Measurements from ENCODE around the gene PRSS56.

Gene PRSS56

DNA sequence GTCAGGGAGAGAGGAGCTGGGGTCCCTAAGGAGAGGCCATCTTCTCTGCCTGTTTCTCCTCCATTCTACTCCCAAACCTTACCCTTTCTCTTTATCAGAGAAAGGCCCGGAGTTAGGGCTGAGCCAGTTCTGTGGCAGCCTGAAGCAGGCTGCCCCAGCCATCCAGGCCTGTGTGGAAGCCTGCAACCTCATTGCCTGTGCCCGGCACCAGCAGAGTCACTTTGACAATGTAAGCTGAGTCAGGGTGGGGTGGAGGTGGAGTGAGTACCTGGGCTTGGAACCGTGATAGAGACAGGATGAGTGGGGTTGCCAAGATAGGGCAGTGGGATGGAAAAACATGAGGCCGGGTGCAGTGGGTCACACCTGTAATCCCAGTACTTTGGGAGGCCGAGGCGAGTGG lies 24.5 kb downstream of the PRSS56 start:
- Histone ChIP-seq H3K4ac (ENCODE audit: low read depth in 1 of 2, low read length in 2 of 2) (no peak overlapping the region), H3K79me1 (replicated peaks; ENCODE audit: low read length, poor library complexity, severe bottlenecking) (peaks cover 32% of the 10 kb centered on the region), H3K27me3 (ENCODE audit: control insufficient read depth in 1 of 2, insufficient read depth in 1 of 2, low read length in 2 of 2) (peaks cover 2 to 11% of the 10 kb centered on the region in 2 experiments), H3K27ac (ENCODE audit: low read length, poor library complexity, severe bottlenecking) (no peak overlapping the region), H3K4me2 (ENCODE audit: low read length, poor library complexity, severe bottlenecking) (no peak overlapping the region), H3K9me3 (ENCODE audit: control insufficient read depth, low read length) (peaks cover 3% of the 10 kb centered on the region), H2BK5ac (ENCODE audit: low read depth, low read length, poor library complexity, severe bottlenecking) (no peak overlapping the region), H3K18ac (ENCODE audit: low read depth in 1 of 2, low read length in 2 of 2) (no peak overlapping the region), H3K4me1 (ENCODE audit: control insufficient read depth, insufficient read depth, low read depth, low read length) (peaks cover 3% of the 10 kb centered on the region), H2AK5ac (ENCODE audit: low read length, severe bottlenecking) (no peak overlapping the region), H3K9ac (ENCODE audit: low read length) (no peak overlapping the region), H2BK120ac (ENCODE audit: low read depth, low read length) (no peak overlapping the region), H4K8ac (ENCODE audit: low read length) (no peak overlapping the region), H2BK15ac (ENCODE audit: low read depth, poor library complexity, severe bottlenecking) (no peak overlapping the region), H4K91ac (ENCODE audit: low read length) (no peak overlapping the region), H3K4me3 (ENCODE audit: insufficient read depth in 1 of 2, low read depth in 1 of 2, low read length in 2 of 2) (no peak overlapping the region), H2AFZ (ENCODE audit: low read depth, low read length) (no peak overlapping the region), H3K14ac (ENCODE audit: low read length in 2 of 2) (no peak overlapping the region), H2BK12ac (ENCODE audit: low read length in 2 of 2) (no peak overlapping the region), H3K36me3 (ENCODE audit: control insufficient read depth in 1 of 2, insufficient read depth in 2 of 2, low read depth in 1 of 2, low read length in 2 of 2) (peaks cover 12 to 28% of the 10 kb centered on the region in 2 experiments), H3K23ac (ENCODE audit: low read length in 2 of 2) (no peak overlapping the region)
- no peak for DNase-seq
- WGBS, result 93% methylated on average over 6 of the region's 6 CpGs

DNA sequence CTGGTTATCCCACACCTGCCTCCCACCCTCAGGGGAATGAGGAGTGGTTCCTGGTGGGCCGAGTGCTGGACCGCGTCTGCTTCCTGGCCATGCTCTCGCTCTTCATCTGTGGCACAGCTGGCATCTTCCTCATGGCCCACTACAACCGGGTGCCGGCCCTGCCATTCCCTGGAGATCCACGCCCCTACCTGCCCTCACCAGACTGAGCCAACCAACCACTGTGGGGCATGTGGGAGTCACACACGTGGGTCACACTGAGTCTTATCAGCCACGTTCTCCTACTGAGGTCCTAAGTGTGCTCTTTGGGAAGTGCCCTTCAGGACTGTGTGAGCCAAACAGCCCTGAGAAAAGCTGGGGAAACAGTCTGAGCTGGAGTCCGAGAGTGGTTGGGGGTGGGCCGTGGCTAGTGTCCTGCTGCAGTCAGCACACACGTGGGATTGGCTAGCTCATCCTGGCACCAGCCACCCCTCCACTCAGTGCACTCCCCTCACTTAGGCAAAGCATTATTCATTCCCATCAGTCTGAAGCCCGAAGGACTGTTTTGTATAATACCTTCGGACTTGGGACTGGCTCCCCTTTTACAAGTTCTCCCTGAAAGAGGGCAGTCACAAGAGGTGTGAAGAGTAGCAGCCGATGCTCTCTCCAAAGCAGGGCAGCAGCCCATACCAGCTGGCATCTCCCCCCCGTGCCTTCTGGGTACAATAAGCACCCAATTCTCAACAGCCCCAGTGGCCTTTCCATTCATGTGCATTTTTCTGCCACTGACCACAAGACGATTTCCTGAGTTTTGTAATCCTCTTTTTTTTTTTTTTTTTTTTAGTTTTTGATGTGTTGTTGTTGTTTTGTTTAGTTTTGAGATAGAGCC lies 25.6 kb downstream of the PRSS56 start:
- Histone ChIP-seq H3K36me3 (ENCODE audit: control insufficient read depth in 1 of 2, insufficient read depth in 2 of 2, low read depth in 1 of 2, low read length in 2 of 2) (peaks cover 12 to 28% of the 10 kb centered on the region in 2 experiments), H3K4me1 (ENCODE audit: control insufficient read depth, insufficient read depth, low read depth, low read length) (peaks cover 3% of the 10 kb centered on the region), H4K91ac (ENCODE audit: low read length) (peak overlapping the region; percentile 23), H3K23ac (ENCODE audit: low read length in 2 of 2) (no peak overlapping the region), H3K4me2 (ENCODE audit: low read length, poor library complexity, severe bottlenecking) (no peak overlapping the region), H3K27ac (ENCODE audit: low read length, poor library complexity, severe bottlenecking) (no peak overlapping the region), H3K9me3 (ENCODE audit: control insufficient read depth, low read length) (peaks cover 3% of the 10 kb centered on the region), H3K9ac (ENCODE audit: low read length) (no peak overlapping the region), H2BK5ac (ENCODE audit: low read depth, low read length, poor library complexity, severe bottlenecking) (no peak overlapping the region), H2AFZ (ENCODE audit: low read depth, low read length) (no peak overlapping the region), H3K4ac (ENCODE audit: low read depth in 1 of 2, low read length in 2 of 2) (no peak overlapping the region), H3K4me3 (ENCODE audit: insufficient read depth in 1 of 2, low read depth in 1 of 2, low read length in 2 of 2) (no peak overlapping the region), H2BK12ac (ENCODE audit: low read length in 2 of 2) (no peak overlapping the region), H3K27me3 (ENCODE audit: control insufficient read depth in 1 of 2, insufficient read depth in 1 of 2, low read length in 2 of 2) (peaks cover 0 to 1% of the 10 kb centered on the region in 2 experiments), H3K14ac (ENCODE audit: low read length in 2 of 2) (no peak overlapping the region), H2BK15ac (ENCODE audit: low read depth, poor library complexity, severe bottlenecking) (no peak overlapping the region), H2AK5ac (ENCODE audit: low read length, severe bottlenecking) (no peak overlapping the region), H4K8ac (ENCODE audit: low read length) (no peak overlapping the region), H2BK120ac (ENCODE audit: low read depth, low read length) (no peak overlapping the region), H3K18ac (ENCODE audit: low read depth in 1 of 2, low read length in 2 of 2) (no peak overlapping the region), H3K79me1 (replicated peaks; ENCODE audit: low read length, poor library complexity, severe bottlenecking) (peaks cover 32% of the 10 kb centered on the region)
- no peak for DNase-seq
- WGBS, result 93% methylated on average over 16 of the region's 17 CpGs

DNA sequence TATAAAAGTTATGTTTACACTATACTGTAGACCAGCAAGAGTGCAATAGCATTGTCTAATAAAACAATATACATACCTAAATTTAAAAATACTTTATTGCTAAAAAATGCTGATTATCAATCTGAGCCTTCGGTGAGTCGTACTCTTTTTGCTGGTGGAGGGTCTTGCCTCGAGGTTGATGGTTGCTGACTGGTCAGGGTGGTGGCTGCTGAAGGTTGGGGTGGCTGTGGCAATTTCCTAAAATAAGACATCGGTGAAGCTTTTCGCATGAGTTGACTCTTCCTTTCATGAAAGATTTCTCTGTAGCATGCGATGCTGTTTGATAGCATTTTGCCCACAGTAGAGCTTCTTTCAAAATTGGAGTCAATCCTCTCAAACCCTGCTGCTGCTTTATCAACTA lies 27.8 kb downstream of the PRSS56 start:
- no peak overlapping the region for H3K4ac ChIP-seq (ENCODE audit: low read depth in 1 of 2, low read length in 2 of 2)
- H2AFZ ChIP-seq (ENCODE audit: low read depth, low read length), result no peak overlapping the region
- DNase-seq, result no peak
- peaks cover 3% of the 10 kb centered on the region for H3K9me3 ChIP-seq (ENCODE audit: control insufficient read depth, low read length)
- no peak overlapping the region for H2BK5ac ChIP-seq (ENCODE audit: low read depth, low read length, poor library complexity, severe bottlenecking)
- WGBS, result 100% methylated on average over 6 of the region's 6 CpGs
- no peak overlapping the region for H4K91ac ChIP-seq (ENCODE audit: low read length)
- H3K36me3 ChIP-seq (ENCODE audit: control insufficient read depth in 1 of 2, insufficient read depth in 2 of 2, low read depth in 1 of 2, low read length in 2 of 2), result peaks cover 20 to 31% of the 10 kb centered on the region in 2 experiments
- H3K4me3 ChIP-seq (ENCODE audit: insufficient read depth in 1 of 2, low read depth in 1 of 2, low read length in 2 of 2), result no peak overlapping the region
- no peak overlapping the region for H3K23ac ChIP-seq (ENCODE audit: low read length in 2 of 2)
- H3K27me3 ChIP-seq (ENCODE audit: control insufficient read depth in 1 of 2, insufficient read depth in 1 of 2, low read length in 2 of 2), result no peaks in the 10 kb centered on the region
- no peak overlapping the region for H3K18ac ChIP-seq (ENCODE audit: low read depth in 1 of 2, low read length in 2 of 2)
- H3K79me1 ChIP-seq (replicated peaks; ENCODE audit: low read length, poor library complexity, severe bottlenecking), result peaks cover 32% of the 10 kb centered on the region
- H2BK120ac ChIP-seq (ENCODE audit: low read depth, low read length), result no peak overlapping the region
- H2BK15ac ChIP-seq (ENCODE audit: low read depth, poor library complexity, severe bottlenecking), result no peak overlapping the region
- no peak overlapping the region for H3K9ac ChIP-seq (ENCODE audit: low read length)
- H3K4me2 ChIP-seq (ENCODE audit: low read length, poor library complexity, severe bottlenecking), result no peak overlapping the region
- no peak overlapping the region for H2BK12ac ChIP-seq (ENCODE audit: low read length in 2 of 2)
- no peak overlapping the region for H3K27ac ChIP-seq (ENCODE audit: low read length, poor library complexity, severe bottlenecking)
- H4K8ac ChIP-seq (ENCODE audit: low read length), result no peak overlapping the region
- no peak overlapping the region for H2AK5ac ChIP-seq (ENCODE audit: low read length, severe bottlenecking)
- H3K14ac ChIP-seq (ENCODE audit: low read length in 2 of 2), result no peak overlapping the region
- peaks cover 7% of the 10 kb centered on the region for H3K4me1 ChIP-seq (ENCODE audit: control insufficient read depth, insufficient read depth, low read depth, low read length)

DNA sequence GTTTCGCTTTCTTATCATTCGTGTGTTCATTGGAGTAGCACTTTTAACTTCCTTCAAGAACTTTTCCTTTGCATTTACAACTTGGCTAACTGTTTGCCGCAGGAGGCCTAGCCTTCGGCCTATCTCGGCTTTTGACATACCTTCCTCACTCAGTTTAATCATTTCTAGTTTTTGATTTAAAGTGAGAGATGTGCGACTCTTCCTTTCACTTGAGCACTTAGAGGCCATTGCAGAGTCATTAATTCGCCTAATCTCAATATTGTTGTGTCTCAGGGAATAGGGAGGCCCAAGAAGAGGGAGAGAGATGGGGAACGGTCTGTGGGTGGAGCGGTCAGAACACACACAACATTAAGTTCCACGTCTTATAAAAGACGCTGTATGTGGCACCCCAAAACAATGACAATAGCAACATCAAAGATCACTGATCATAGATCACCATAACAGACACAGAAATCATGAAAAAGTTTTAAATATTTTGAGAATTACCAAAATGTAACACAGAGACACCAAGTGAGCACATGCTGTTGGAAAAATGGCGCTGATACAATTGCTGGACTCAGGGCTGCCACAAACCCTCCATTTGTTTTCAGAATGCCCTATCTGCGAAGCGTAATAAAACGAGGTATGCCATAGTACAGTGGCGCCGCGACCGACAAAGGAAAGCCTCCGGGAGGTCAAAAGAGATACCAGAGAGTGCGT lies 29.6 kb downstream of the PRSS56 start:
- Histone ChIP-seq H2BK12ac (ENCODE audit: low read length in 2 of 2) (no peak overlapping the region), H3K36me3 (ENCODE audit: control insufficient read depth in 1 of 2, insufficient read depth in 2 of 2, low read depth in 1 of 2, low read length in 2 of 2) (peaks cover 17 to 36% of the 10 kb centered on the region in 2 experiments), H3K27ac (ENCODE audit: low read length, poor library complexity, severe bottlenecking) (peak overlapping the region; percentile 86), H4K8ac (ENCODE audit: low read length) (peak overlapping the region; percentile 63), H3K4me1 (ENCODE audit: control insufficient read depth, insufficient read depth, low read depth, low read length) (peaks cover 7% of the 10 kb centered on the region), H3K14ac (ENCODE audit: low read length in 2 of 2) (peak overlapping the region in 1 of 2 experiments; percentile 87), H2BK15ac (ENCODE audit: low read depth, poor library complexity, severe bottlenecking) (no peak overlapping the region), H3K4me3 (ENCODE audit: insufficient read depth in 1 of 2, low read depth in 1 of 2, low read length in 2 of 2) (peak overlapping the region; percentile 85 to 98), H3K9ac (ENCODE audit: low read length) (peak overlapping the region; percentile 99), H2AFZ (ENCODE audit: low read depth, low read length) (peak overlapping the region; percentile 83), H3K4ac (ENCODE audit: low read depth in 1 of 2, low read length in 2 of 2) (peak overlapping the region in 1 of 2 experiments; percentile 89), H4K91ac (ENCODE audit: low read length) (no peak overlapping the region), H2BK120ac (ENCODE audit: low read depth, low read length) (no peak overlapping the region), H3K27me3 (ENCODE audit: control insufficient read depth in 1 of 2, insufficient read depth in 1 of 2, low read length in 2 of 2) (no peaks in the 10 kb centered on the region), H3K23ac (ENCODE audit: low read length in 2 of 2) (no peak overlapping the region), H3K4me2 (ENCODE audit: low read length, poor library complexity, severe bottlenecking) (peak overlapping the region; percentile 64), H3K9me3 (ENCODE audit: control insufficient read depth, low read length) (peaks cover 3% of the 10 kb centered on the region), H3K79me1 (replicated peaks; ENCODE audit: low read length, poor library complexity, severe bottlenecking) (peaks cover 26% of the 10 kb centered on the region), H2BK5ac (ENCODE audit: low read depth, low read length, poor library complexity, severe bottlenecking) (no peak overlapping the region), H3K18ac (ENCODE audit: low read depth in 1 of 2, low read length in 2 of 2) (peak overlapping the region; percentile 74 to 97), H2AK5ac (ENCODE audit: low read length, severe bottlenecking) (no peak overlapping the region)
- 25% methylated on average over 14 of the region's 21 CpGs for WGBS
- no peak for DNase-seq
